Bronchial epithelial cell (primary cell): ENCODE results near the gene SVBP. TPM values are rescaled to one million over a fixed set of nuclear protein-coding genes. Genes with fewer than 3 reads are reported as not detected.

Source experiments
- DNase-seq: peaks from one replicate; pipeline ENCODE4 v3.0.0-alpha.2; 2010; ENCODE audit warnings: low read depth
- FAIRE-seq: peaks from 2 replicates; lab custom pipeline; 2011; peaks lifted over from hg19 to GRCh38; lab: Jason Lieb, UNC
- H3K27me3 ChIP-seq: 2 replicates; pipeline ENCODE4 v1.5.1; 2011; ENCODE audit warnings: low read length; ENCODE audit not compliant: control insufficient read depth, insufficient read depth
- H3K36me3 ChIP-seq: 2 replicates; pipeline ENCODE4 v1.5.1; 2011; ENCODE audit warnings: low read length; ENCODE audit not compliant: control insufficient read depth, insufficient read depth
- H3K4me3 ChIP-seq: 2 replicates; pipeline ENCODE4 v1.5.1; 2011; ENCODE audit warnings: mild to moderate bottlenecking, low read depth, low read length, control low read depth
- total RNA-seq: library from RNA; depleted of rRNA; stranded (reverse); fragments of >200 nt; gene quantifications from 2 replicates; pipeline ENCODE4 v1.2.1, GENCODE V29; 2014
- TF ChIP-seq, protein P1 (sequence below): IDR thresholded peaks from 2 replicates; pipeline ENCODE4 v1.5.1; 2011; ENCODE audit warnings: mild to moderate bottlenecking, moderate library complexity, low read length, control low read depth, inconsistent platforms; ENCODE audit not compliant: insufficient read depth, severe bottlenecking

Gene SVBP
- total RNA-seq, 1 donor from 2014 or later = 18.2 TPM

DNA sequence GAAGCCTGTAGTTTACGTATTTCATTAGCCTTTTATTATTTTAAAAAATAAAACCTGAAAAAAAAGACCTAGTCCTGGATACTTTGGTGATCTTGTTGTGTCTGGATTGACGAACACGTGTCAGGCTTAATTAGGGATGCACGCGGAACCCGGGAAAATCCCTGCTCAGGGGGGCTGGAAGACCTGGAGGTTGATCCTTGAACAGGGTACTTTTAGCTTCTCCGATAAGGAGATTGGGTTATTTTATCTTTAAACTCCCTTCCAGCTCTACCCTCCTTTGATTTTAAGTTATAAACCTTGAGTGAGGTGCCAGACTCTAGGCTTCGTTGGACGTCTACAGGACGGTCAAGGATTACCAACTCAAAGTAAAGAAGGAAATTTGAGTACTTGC is 28.7 kb upstream of the SVBP start:
- peak overlapping the region; percentile 76 for H3K4me3 ChIP-seq
- peaks cover 2% of the 10 kb centered on the region for H3K36me3 ChIP-seq
- no peaks in the 10 kb centered on the region for H3K27me3 ChIP-seq
- FAIRE-seq (no peak), DNase-seq (no peak)
- TF ChIP-seq, protein P1, sequence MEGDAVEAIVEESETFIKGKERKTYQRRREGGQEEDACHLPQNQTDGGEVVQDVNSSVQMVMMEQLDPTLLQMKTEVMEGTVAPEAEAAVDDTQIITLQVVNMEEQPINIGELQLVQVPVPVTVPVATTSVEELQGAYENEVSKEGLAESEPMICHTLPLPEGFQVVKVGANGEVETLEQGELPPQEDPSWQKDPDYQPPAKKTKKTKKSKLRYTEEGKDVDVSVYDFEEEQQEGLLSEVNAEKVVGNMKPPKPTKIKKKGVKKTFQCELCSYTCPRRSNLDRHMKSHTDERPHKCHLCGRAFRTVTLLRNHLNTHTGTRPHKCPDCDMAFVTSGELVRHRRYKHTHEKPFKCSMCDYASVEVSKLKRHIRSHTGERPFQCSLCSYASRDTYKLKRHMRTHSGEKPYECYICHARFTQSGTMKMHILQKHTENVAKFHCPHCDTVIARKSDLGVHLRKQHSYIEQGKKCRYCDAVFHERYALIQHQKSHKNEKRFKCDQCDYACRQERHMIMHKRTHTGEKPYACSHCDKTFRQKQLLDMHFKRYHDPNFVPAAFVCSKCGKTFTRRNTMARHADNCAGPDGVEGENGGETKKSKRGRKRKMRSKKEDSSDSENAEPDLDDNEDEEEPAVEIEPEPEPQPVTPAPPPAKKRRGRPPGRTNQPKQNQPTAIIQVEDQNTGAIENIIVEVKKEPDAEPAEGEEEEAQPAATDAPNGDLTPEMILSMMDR = no peak

DNA sequence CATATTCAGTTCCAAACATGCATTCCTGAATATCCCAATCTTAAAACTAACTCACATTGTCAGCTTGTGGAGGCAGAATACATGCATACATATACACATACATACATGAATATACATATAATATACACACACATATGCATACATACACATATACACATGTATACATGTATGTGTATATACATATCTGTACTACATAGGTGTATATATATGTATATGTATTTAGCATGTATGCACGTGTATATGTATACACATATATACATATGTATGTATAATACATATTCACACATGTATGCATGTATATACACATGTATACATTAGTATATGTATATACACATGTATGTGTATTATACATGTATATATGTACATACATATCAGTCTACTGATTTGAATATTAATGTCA is 28.0 kb upstream of the SVBP start:
- FAIRE-seq = no peak
- no peak for DNase-seq
- TF ChIP-seq, protein P1 = no peak
- no peak overlapping the region for H3K4me3 ChIP-seq
- no peaks in the 10 kb centered on the region for H3K27me3 ChIP-seq
- peaks cover 1% of the 10 kb centered on the region for H3K36me3 ChIP-seq

DNA sequence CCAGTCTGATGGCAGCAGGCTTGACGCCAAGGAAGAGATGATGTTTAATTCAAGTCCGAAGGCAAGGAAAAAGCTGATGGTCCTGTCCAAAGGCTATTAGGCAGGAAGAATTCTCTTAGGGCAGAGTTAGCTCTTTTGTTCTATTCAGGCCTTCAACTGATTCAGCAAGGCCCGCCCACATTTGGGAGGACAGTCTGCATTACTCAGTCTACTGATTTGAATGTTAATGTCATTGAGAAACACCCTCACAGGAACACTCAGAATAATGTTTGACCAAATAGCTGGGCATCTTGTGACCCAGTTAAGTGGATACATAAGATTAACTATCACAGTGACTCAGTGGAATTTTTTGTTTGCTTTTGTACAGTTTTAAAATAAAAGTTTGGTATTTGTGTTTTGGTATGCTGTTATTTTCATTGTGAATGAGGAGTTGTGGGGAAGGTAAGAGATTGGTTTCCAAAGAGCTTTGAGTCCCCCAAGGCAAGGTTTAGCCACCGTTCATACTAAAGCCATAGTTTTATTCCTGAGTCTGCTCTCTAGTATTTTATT is 27.5 kb upstream of the SVBP start:
- Histone ChIP-seq H3K36me3 (peaks cover 1% of the 10 kb centered on the region), H3K4me3 (no peak overlapping the region), H3K27me3 (no peaks in the 10 kb centered on the region)
- no peak for FAIRE-seq
- TF ChIP-seq, protein P1 = no peak
- peak; percentile 68 for DNase-seq

DNA sequence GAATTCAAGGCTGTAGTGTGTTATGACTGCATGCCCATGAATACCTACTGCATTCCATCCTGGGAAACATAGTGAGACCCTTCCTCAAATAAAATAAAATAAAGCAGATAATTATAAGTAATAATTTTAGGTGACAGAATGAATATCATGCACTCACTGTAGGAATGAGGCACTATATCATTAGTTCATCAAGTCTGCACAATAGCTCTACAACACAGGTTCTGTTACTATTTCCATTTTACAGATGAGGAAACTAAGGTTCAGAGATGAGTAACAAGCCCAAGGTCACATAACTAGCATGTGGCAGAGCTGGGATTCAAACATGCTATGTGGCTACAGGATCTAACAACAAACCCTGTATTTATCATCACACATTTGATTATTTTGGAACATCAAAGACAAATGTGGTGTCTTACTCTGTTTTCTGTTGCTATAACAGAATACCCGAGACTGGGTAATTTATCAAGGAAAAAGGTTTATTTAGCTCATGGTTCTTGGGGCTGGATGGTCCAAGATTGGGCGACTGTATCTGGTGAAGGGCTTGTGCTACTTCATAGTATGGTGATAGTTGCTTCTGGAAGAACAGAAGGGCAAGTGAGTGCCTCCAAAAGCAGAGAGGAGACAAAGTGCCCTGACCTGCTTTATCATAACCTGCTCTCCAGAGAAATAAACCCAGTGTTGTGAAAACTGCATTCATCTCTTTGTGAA is 24.4 kb upstream of the SVBP start:
- TF ChIP-seq, protein P1 = no peak
- FAIRE-seq (no peak), DNase-seq (no peak)
- Histone ChIP-seq H3K4me3 (no peak overlapping the region), H3K27me3 (no peaks in the 10 kb centered on the region), H3K36me3 (peaks cover 1% of the 10 kb centered on the region)

DNA sequence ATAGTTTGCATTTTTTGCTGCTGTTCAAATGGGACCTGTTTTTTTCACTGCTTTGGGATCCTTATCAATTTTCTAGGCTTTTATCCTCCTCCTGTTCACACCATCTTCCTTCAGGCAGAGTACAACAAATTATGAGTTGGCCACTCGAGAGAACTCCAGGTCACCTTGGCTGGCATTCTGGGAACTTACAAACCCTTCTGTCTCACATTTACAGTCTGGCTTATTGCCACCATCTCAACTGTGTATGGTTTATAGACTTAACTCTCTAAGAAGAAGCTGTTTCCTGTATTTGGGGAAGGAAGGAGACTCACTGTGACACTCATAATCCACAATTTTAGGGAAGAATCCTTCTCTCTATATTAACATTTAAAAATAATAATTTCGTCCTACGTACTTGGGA is 23.8 kb upstream of the SVBP start:
- Histone ChIP-seq H3K36me3 (peaks cover 1% of the 10 kb centered on the region), H3K27me3 (no peaks in the 10 kb centered on the region), H3K4me3 (no peak overlapping the region)
- TF ChIP-seq, protein P1 = no peak
- DNase-seq = no peak
- FAIRE-seq = no peak
